Esophagus muscularis mucosa (tissue), 4 donors: Measurements from ENCODE around the gene MTHFR.
A peak's percentile ranks its signal among the peaks of the same experiment; 100 is the strongest.

Experiments
- EP300 ChIP-seq: sonication (generic); formaldehyde crosslinking; IDR thresholded peaks from one replicate; pipeline ENCODE4 v1.6.1; 2017; ENCODE audit warnings: antibody characterized with exemption
- POLR2A ChIP-seq: fragments of 450-650 bp; IDR thresholded peaks from one replicate; pipeline ENCODE4 v1.6.1; 2017; ENCODE audit warnings: antibody characterized with exemption, moderate library complexity, mild to moderate bottlenecking, low read depth
- POLR2AphosphoS5 ChIP-seq, 2 donors: sonication (generic); formaldehyde crosslinking; IDR thresholded peaks; one replicate each; pipeline ENCODE4 v1.6.1; 2017; ENCODE audit warnings: antibody characterized with exemption in 2 of 2
- TF ChIP-seq, protein P1 (sequence below), 3 experiments: fragments of 200-600 bp in 2 of 3; fragments of 450-650 bp in 1 of 3; sonication (generic) in 2 of 3; IDR thresholded peaks; one replicate each; pipeline ENCODE4 v1.5.1; 2017 to 2019; ENCODE audit warnings: antibody characterized with exemption in 3 of 3, mild to moderate bottlenecking in 2 of 3, moderate library complexity in 1 of 3

DNA sequence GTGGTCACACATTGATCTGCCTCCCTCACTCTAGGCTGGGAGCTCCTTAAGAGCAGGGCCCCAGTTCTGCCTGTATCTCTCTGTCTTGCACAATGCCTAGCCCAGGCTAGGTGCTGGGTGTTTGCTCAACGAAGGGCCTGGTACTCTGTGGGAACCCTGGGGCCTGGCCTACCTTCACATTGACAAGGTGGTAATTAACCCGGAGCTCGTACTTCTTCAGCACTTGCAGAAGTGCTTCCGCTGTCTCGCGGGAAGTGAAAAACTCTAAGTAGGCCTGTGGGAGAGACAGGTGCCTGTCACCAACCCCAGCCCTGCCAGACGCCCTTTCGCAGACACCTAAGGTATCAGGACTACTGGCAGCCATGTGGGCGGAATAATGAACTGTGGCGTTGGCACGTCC lies 13.7 kb downstream of the MTHFR start:
- TF ChIP-seq, protein P1, sequence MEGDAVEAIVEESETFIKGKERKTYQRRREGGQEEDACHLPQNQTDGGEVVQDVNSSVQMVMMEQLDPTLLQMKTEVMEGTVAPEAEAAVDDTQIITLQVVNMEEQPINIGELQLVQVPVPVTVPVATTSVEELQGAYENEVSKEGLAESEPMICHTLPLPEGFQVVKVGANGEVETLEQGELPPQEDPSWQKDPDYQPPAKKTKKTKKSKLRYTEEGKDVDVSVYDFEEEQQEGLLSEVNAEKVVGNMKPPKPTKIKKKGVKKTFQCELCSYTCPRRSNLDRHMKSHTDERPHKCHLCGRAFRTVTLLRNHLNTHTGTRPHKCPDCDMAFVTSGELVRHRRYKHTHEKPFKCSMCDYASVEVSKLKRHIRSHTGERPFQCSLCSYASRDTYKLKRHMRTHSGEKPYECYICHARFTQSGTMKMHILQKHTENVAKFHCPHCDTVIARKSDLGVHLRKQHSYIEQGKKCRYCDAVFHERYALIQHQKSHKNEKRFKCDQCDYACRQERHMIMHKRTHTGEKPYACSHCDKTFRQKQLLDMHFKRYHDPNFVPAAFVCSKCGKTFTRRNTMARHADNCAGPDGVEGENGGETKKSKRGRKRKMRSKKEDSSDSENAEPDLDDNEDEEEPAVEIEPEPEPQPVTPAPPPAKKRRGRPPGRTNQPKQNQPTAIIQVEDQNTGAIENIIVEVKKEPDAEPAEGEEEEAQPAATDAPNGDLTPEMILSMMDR (IDR thresholded peaks at IDR 0.05): no peak
- TF ChIP-seq POLR2A (no peak), POLR2AphosphoS5 (IDR thresholded peaks at IDR 0.05) (peak in 1 of 2 donors; percentile 12), EP300 (no peak)
